ENCODE results near the gene GRID2. TPM values are rescaled to one million over a fixed set of nuclear protein-coding genes. Genes with fewer than 3 reads are reported as not detected.

Gene GRID2
- total and polyA plus RNA-seq, 11 donors, result 0.29 to 0.38 (median 0.33) TPM; not detected in 8

DNA sequence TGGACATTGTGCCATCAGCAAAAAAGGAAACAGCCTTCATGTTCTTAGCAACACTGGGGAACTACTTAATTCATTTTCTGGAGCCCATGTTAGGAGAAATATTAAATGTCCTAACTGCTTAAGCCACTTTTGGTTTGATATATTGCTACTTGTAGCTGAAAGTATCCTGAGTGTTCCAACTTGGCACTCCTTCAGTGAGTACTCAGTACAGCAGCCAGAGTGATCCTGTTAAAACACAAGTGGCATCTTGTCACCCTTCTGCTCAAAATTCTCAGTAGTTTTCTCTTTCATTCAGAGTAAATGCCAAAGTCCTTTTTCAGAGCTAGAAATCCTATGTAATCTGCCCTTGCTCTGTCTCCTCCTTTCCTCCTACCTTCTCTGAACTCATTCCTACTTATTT lies 522.0 kb downstream of the GRID2 start:
- intact Hi-C loops (cut with DNase I), result no loop called here
- H3K4me3 ChIP-seq, result no peak overlapping the region
- H3K27ac ChIP-seq, result no peak overlapping the region
- H3K36me3 ChIP-seq, result no peaks in the 10 kb centered on the region
- TF ChIP-seq POLR2A (IDR thresholded peaks at IDR 0.05), result no peak
- TF ChIP-seq, protein P1, sequence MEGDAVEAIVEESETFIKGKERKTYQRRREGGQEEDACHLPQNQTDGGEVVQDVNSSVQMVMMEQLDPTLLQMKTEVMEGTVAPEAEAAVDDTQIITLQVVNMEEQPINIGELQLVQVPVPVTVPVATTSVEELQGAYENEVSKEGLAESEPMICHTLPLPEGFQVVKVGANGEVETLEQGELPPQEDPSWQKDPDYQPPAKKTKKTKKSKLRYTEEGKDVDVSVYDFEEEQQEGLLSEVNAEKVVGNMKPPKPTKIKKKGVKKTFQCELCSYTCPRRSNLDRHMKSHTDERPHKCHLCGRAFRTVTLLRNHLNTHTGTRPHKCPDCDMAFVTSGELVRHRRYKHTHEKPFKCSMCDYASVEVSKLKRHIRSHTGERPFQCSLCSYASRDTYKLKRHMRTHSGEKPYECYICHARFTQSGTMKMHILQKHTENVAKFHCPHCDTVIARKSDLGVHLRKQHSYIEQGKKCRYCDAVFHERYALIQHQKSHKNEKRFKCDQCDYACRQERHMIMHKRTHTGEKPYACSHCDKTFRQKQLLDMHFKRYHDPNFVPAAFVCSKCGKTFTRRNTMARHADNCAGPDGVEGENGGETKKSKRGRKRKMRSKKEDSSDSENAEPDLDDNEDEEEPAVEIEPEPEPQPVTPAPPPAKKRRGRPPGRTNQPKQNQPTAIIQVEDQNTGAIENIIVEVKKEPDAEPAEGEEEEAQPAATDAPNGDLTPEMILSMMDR (IDR thresholded peaks at IDR 0.05), result no peak
- H3K27me3 ChIP-seq, result no peaks in the 10 kb centered on the region
- peaks cover 0 to 5% (median 0%) of the 10 kb centered on the region in 12 donors for H3K9me3 ChIP-seq
- no peak for ATAC-seq
- no peak for DNase-seq
- no peaks in the 10 kb centered on the region for H3K4me1 ChIP-seq

DNA sequence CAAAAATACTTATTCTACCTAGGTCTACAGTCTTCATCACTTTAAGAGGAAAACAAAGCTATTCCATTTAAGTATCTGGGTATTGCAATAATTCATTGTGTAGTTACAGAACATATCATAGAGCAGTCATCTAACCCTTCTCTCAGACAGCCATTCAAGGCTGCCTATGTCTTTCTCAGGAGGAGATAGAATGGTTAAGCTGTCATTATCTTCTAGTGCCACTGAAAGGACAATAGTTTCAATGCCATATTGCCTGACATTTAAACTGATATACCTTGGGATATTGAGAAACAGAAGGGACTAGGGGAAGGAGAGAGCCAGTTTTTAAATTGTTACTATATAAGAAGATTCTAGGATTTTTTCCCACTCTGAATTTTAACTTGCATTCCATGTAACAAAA lies 527.0 kb downstream of the GRID2 start:
- no peak for ATAC-seq
- intact Hi-C loops (cut with DNase I), result no loop called here
- H3K27me3 ChIP-seq, result no peaks in the 10 kb centered on the region
- DNase-seq, result no peak
- no peak overlapping the region for H3K4me3 ChIP-seq
- H3K36me3 ChIP-seq, result no peaks in the 10 kb centered on the region
- H3K4me1 ChIP-seq, result no peaks in the 10 kb centered on the region
- no peaks in the 10 kb centered on the region for H3K9me3 ChIP-seq
- no peak overlapping the region for H3K27ac ChIP-seq
- no peak for TF ChIP-seq POLR2A (IDR thresholded peaks at IDR 0.05)
- TF ChIP-seq, protein P1 (IDR thresholded peaks at IDR 0.05), result no peak

DNA sequence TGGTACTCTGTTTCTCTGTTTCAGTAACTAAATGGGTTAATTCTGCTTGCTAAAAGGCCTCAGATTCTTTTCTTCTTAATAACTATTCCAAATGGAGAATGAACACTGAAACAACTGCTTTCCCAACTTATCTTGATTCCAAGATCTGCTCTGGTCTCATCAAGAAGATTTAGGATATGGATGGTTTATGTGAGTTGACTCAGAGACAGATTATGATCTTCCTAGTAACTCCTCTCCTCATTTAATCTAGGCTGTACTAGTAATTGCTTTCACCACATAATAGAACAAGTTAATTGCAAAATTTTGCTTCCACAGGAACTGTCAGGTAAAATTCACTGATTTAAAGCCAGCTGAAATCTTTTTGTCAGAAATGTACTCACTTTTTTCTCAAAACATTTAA lies 537.1 kb downstream of the GRID2 start:
- Histone ChIP-seq H3K27ac (no peak overlapping the region), H3K36me3 (no peaks in the 10 kb centered on the region), H3K4me1 (no peaks in the 10 kb centered on the region), H3K4me3 (no peak overlapping the region), H3K27me3 (no peaks in the 10 kb centered on the region), H3K9me3 (no peaks in the 10 kb centered on the region)
- ATAC-seq (no peak), DNase-seq (no peak)
- intact Hi-C loops (cut with DNase I), result no loop called here
- no peak for TF ChIP-seq POLR2A (IDR thresholded peaks at IDR 0.05)
- TF ChIP-seq, protein P1 (IDR thresholded peaks at IDR 0.05), result no peak

DNA sequence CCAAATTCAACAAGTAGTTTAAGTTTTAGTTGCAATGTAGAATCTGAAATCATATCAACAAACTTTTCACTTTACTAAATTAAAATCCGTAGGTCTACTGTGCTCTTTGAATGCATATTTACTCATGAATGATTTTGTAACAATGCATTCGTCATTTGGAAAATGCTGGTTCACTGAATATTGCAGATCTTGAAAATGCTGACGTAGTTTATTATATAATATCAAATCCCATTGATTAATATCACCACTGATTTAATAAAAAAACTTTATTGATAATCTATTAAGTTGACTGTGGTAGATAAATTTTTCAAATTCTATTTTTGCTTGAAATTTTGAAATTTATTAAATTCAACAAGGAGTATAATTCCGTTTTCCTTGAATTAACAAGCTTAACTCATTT lies 540.0 kb downstream of the GRID2 start:
- no peak overlapping the region for H3K27ac ChIP-seq
- WGBS, 4 donors, result 84 to 87% (median 86%) methylated on average over 4 of the region's 4 CpGs
- DNase-seq (no peak), ATAC-seq (no peak)
- TF ChIP-seq, protein P1 (IDR thresholded peaks at IDR 0.05), result no peak
- TF ChIP-seq POLR2A (IDR thresholded peaks at IDR 0.05), result no peak
- H3K27me3 ChIP-seq, result no peaks in the 10 kb centered on the region
- no peaks in the 10 kb centered on the region for H3K4me1 ChIP-seq
- H3K9me3 ChIP-seq, result no peaks in the 10 kb centered on the region
- intact Hi-C loops (cut with DNase I), result no loop called here
- no peak overlapping the region for H3K4me3 ChIP-seq
- H3K36me3 ChIP-seq, result no peaks in the 10 kb centered on the region
